ENCODE measurements around the gene METAP2.

METAP2 gene

GRCh38 chr12:95551913-95552516, 78.1 kb downstream of the METAP2 start:
- no peak for DNase-seq

GRCh38 chr12:95553197-95553943, 79.4 kb downstream of the METAP2 start:
- no peak for DNase-seq

- no peak for DNase-seq
These were observed 80.7 kb downstream of the METAP2 start for GRCh38 chr12:95554532-95555071.

DNA sequence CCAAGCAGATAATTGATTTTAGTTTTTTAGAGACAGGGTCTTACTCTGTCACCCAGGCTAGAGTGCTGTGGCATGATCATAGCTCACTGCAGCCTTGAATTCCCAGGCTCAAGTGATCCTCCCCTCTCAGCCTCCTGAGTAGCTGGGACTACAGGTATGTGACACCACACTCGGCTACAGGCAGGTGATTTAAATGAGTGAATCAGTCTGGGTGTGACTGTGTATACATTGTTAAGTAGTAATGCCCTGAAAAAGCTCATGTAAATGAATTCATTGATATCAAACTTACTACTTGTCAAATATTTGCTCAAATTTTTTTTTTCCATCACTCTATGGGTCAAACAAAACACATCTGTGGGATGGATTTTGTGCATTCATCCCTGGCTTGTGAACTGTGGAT, 83.7 kb downstream of the METAP2 start:
- no peak for DNase-seq
